H9 (cell line): ENCODE data around the gene HRH1. TPM values are rescaled to one million over a fixed set of nuclear protein-coding genes. Genes with fewer than 3 reads are reported as not detected.

ENCODE experiments used
- DNase-seq: peaks from one replicate; pipeline ENCODE4 v3.0.0-alpha.2; 2017
- H2AFZ ChIP-seq: one replicate; pipeline ENCODE4 v1.6.1; 2013; ENCODE audit warnings: mild to moderate bottlenecking, low read length, control low read depth, moderate library complexity
- H2AK5ac ChIP-seq: 2 replicates; pipeline ENCODE4 v1.6.1; 2013; ENCODE audit warnings: low read length, control low read depth, mixed read lengths; ENCODE audit not compliant: insufficient read length
- H2BK120ac ChIP-seq: one replicate; pipeline ENCODE4 v1.6.1; 2013; ENCODE audit warnings: low read depth, mild to moderate bottlenecking, low read length, control low read depth, inconsistent platforms; ENCODE audit not compliant: poor library complexity, severe bottlenecking
- H2BK12ac ChIP-seq: 2 replicates; pipeline ENCODE4 v1.6.1; 2013; ENCODE audit warnings: low read length, control low read depth, mixed read lengths, low read depth; ENCODE audit not compliant: insufficient read length
- H2BK15ac ChIP-seq: 2 replicates; pipeline ENCODE4 v1.6.1; 2013; ENCODE audit warnings: low read depth, low read length, control low read depth
- H2BK20ac ChIP-seq: one replicate; pipeline ENCODE4 v1.6.1; 2013; ENCODE audit warnings: low read depth, mild to moderate bottlenecking, low read length, control low read depth, inconsistent platforms; ENCODE audit not compliant: poor library complexity, severe bottlenecking
- H2BK5ac ChIP-seq: 2 replicates; pipeline ENCODE4 v1.6.1; 2013; ENCODE audit warnings: low read length, control low read depth, mixed read lengths; ENCODE audit not compliant: insufficient read length
- H3K14ac ChIP-seq: 2 replicates; pipeline ENCODE4 v1.6.1; 2013; ENCODE audit warnings: low read length, control low read depth; ENCODE audit not compliant: insufficient read depth
- H3K18ac ChIP-seq: 2 replicates; pipeline ENCODE4 v1.6.1; 2013; ENCODE audit warnings: low read depth, mild to moderate bottlenecking, mixed read lengths, low read length, control low read depth; ENCODE audit not compliant: insufficient read length
- H3K23ac ChIP-seq: 2 replicates; pipeline ENCODE4 v1.6.1; 2013; ENCODE audit warnings: low read length, control low read depth, mixed read lengths, low read depth; ENCODE audit not compliant: insufficient read length
- H3K23me2 ChIP-seq: 2 replicates; pipeline ENCODE4 v1.6.1; 2013; ENCODE audit warnings: low read depth, mild to moderate bottlenecking, mixed read lengths, low read length, control low read depth; ENCODE audit not compliant: insufficient read length, poor library complexity, severe bottlenecking
- H3K27ac ChIP-seq: 2 replicates; pipeline ENCODE4 v1.5.1; 2013; ENCODE audit warnings: low read length, control low read depth, mixed read lengths, low read depth; ENCODE audit not compliant: insufficient read length
- H3K27me3 ChIP-seq: 2 replicates; pipeline ENCODE4 v1.6.1; 2013; ENCODE audit warnings: low read length, control low read depth, inconsistent platforms; ENCODE audit not compliant: insufficient read depth
- H3K4ac ChIP-seq: 2 replicates; pipeline ENCODE4 v1.6.1; 2013; ENCODE audit warnings: low read depth, mild to moderate bottlenecking, control low read depth, inconsistent platforms, low read length, moderate library complexity
- H3K4me1 ChIP-seq: 2 replicates; pipeline ENCODE4 v1.6.1; 2013; ENCODE audit warnings: low read length, control low read depth, inconsistent platforms; ENCODE audit not compliant: insufficient read depth
- H3K4me2 ChIP-seq: 2 replicates; pipeline ENCODE4 v1.6.1; 2013; ENCODE audit warnings: low read length, control low read depth, mixed read lengths; ENCODE audit not compliant: insufficient read length, insufficient read depth
- H3K56ac ChIP-seq: 2 replicates; pipeline ENCODE4 v1.6.1; 2013; ENCODE audit warnings: low read depth, mild to moderate bottlenecking, mixed read lengths, low read length, control low read depth; ENCODE audit not compliant: insufficient read length
- H3K79me1 ChIP-seq: 2 replicates; pipeline ENCODE4 v1.6.1; 2013; ENCODE audit warnings: low read depth, mild to moderate bottlenecking, moderate library complexity, low read length, control low read depth, inconsistent platforms; ENCODE audit not compliant: insufficient read depth, poor library complexity, severe bottlenecking
- H3K79me2 ChIP-seq: 2 replicates; pipeline ENCODE4 v1.6.1; 2013; ENCODE audit warnings: low read length, control low read depth, inconsistent platforms; ENCODE audit not compliant: insufficient read depth
- H3K9ac ChIP-seq: 2 replicates; pipeline ENCODE4 v1.6.1; 2013; ENCODE audit warnings: low read length, control low read depth, mixed read lengths; ENCODE audit not compliant: insufficient read length; ENCODE audit errors: extremely low read depth
- H3K9me3 ChIP-seq: one replicate; pipeline ENCODE4 v1.6.1; 2013; ENCODE audit warnings: low read depth, low read length, inconsistent platforms; ENCODE audit not compliant: control insufficient read depth
- H3T11ph ChIP-seq: one replicate; pipeline ENCODE4 v1.6.1; 2013; ENCODE audit warnings: mild to moderate bottlenecking, low read length, control low read depth, inconsistent platforms
- H4K20me1 ChIP-seq: one replicate; pipeline ENCODE4 v1.6.1; 2013; ENCODE audit not compliant: control insufficient read depth, insufficient read length, insufficient read depth
- H4K5ac ChIP-seq: 2 replicates; pipeline ENCODE4 v1.6.1; 2013; ENCODE audit warnings: low read depth, mild to moderate bottlenecking, mixed read lengths, low read length, control low read depth; ENCODE audit not compliant: insufficient read length
- H4K8ac ChIP-seq: replicated peaks from 2 replicates; pipeline ENCODE4 v1.6.1; 2013; ENCODE audit warnings: low read length, control low read depth, mixed read lengths, low read depth; ENCODE audit not compliant: insufficient read length
- H4K91ac ChIP-seq: 2 replicates; pipeline ENCODE4 v1.6.1; 2013; ENCODE audit warnings: low read depth, mild to moderate bottlenecking, moderate library complexity, mixed read lengths, low read length, control low read depth; ENCODE audit not compliant: insufficient read length
- H3K27ac Mint-ChIP-seq, 3 experiments: 2 replicates in 2 of 3; 3 replicates in 1 of 3; pipeline ENCODE4 v1.8.0; 2020 to 2021; ENCODE audit warnings: mixed read lengths in 3 of 3, mild to moderate bottlenecking in 1 of 3, moderate library complexity in 1 of 3
- H3K27me3 Mint-ChIP-seq: 2 replicates; pipeline ENCODE4 v1.8.0; 2021; ENCODE audit warnings: low read depth, mild to moderate bottlenecking, moderate library complexity, mixed read lengths
- H3K36me3 Mint-ChIP-seq, 3 experiments: 2 replicates in 2 of 3; 3 replicates in 1 of 3; pipeline ENCODE4 v1.8.0; 2020 to 2021; ENCODE audit warnings: low read depth in 3 of 3, mixed read lengths in 3 of 3; ENCODE audit not compliant: insufficient read depth in 1 of 3
- H3K4me1 Mint-ChIP-seq, 2 experiments: 2 replicates each; pipeline ENCODE4 v1.8.0; 2020; ENCODE audit warnings: mixed read lengths in 2 of 2
- H3K4me3 Mint-ChIP-seq, 2 experiments: 2 replicates in 1 of 2; 3 replicates in 1 of 2; pipeline ENCODE4 v1.8.0; 2020 to 2021; ENCODE audit warnings: mild to moderate bottlenecking in 2 of 2, mixed read lengths in 2 of 2, moderate library complexity in 1 of 2
- H3K9me3 Mint-ChIP-seq, 2 experiments: 2 replicates in 1 of 2; 3 replicates in 1 of 2; pipeline ENCODE4 v1.8.0; 2020; ENCODE audit warnings: mild to moderate bottlenecking in 2 of 2, mixed read lengths in 2 of 2, moderate library complexity in 1 of 2
- CTCF ChIP-seq: fragments of 200-600 bp; sonication (generic); conservative IDR thresholded peaks from 3 replicates; pipeline ENCODE4 v1.8.0; 2021; ENCODE audit warnings: antibody characterized with exemption, mild to moderate bottlenecking
- WGBS: extraction: QIAGEN DNeasy Blood & Tissue Kit; methylation state at CpG from one replicate; pipeline ENCODE4 v1.1.7; 2013; ENCODE audit warnings: missing lambda C conversion rate, low lambda C conversion rate, mixed read lengths; ENCODE audit not compliant: insufficient read length; ENCODE audit errors: extremely low coverage; 5-methylcytosine and 5-hydroxymethylcytosine counted together
- total RNA-seq: library from RNA; stranded (reverse); gene quantifications from 2 replicates; pipeline ENCODE4 v1.2.1, GENCODE V29; 2021

HRH1 gene
- total RNA-seq, 1 experiment from 2014 or later = 0.74 TPM

DNA sequence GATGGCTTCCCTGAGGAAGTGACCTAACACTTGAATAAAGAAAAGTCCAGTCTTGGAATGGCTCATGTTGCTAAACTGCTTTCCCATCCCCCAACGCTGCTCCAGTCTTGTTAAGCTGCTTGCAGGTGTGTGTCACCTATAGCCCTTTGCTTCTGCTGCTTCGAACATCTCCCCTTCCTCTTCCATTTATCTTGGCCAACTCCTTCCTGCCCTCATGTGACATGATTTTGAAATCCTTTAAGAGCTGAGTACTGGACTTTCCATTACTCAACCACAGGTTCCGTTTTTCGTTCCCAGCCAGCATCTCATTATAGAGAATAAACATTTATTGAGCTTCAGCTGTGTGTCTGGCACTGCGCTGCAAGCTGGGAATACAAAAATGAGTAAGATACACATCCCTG is 119.6 kb downstream of the HRH1 start:
- Histone ChIP-seq H4K8ac (no peak overlapping the region), H4K91ac (no peak overlapping the region), H3K9me3 (no peaks in the 10 kb centered on the region), H3K27me3 (no peaks in the 10 kb centered on the region), H3K4me2 (no peak overlapping the region), H3K23ac (no peak overlapping the region), H3K23me2 (peaks cover 13% of the 10 kb centered on the region), H3K27ac (no peak overlapping the region), H4K20me1 (no peaks in the 10 kb centered on the region), H3T11ph (no peak overlapping the region), H4K5ac (no peak overlapping the region), H2BK20ac (no peak overlapping the region), H3K14ac (no peak overlapping the region), H2BK15ac (no peak overlapping the region), H3K4ac (no peak overlapping the region), H2BK5ac (no peak overlapping the region), H2AFZ (no peak overlapping the region), H3K56ac (no peak overlapping the region), H3K79me1 (peaks cover 4% of the 10 kb centered on the region), H3K18ac (no peak overlapping the region), H2BK12ac (no peak overlapping the region), H3K4me1 (0 out of 2 replicates have a peak, but pooled peaks cover 5% of the 10 kb centered on the region), H3K79me2 (peaks cover 4% of the 10 kb centered on the region; the same call in 1 of the 2 replicates), H2BK120ac (no peak overlapping the region), H3K9ac (no peak overlapping the region), H2AK5ac (no peak overlapping the region)
- no peak for DNase-seq
- H3K4me1 Mint-ChIP-seq = peaks cover 12 to 14% of the 10 kb centered on the region in 2 experiments
- H3K4me3 Mint-ChIP-seq = peak overlapping the region; percentile 65 to 96; a peak in 4 of 5 replicates
- H3K27ac Mint-ChIP-seq = no peak overlapping the region
- H3K27me3 Mint-ChIP-seq = peaks cover 3% of the 10 kb centered on the region; the same call in 1 of the 2 replicates
- WGBS = no CpG with 5 or more reads among the region's 5 CpGs
- no peak for TF ChIP-seq CTCF
- H3K9me3 Mint-ChIP-seq = peaks cover 0 to 3% of the 10 kb centered on the region in 2 experiments; a peak in 3 of 5 replicates
- H3K36me3 Mint-ChIP-seq = peaks cover 0 to 3% (median 0%) of the 10 kb centered on the region in 3 experiments; a peak in 2 of 7 replicates
